ENCODE measurements around the gene PTCH2. TPM values are rescaled to one million over a fixed set of nuclear protein-coding genes. Genes with fewer than 3 reads are reported as not detected.

PTCH2 gene
- total and polyA plus RNA-seq, 2 of the 13 experiments (the other 11 are each of a cell fraction or from before 2014, with no cell fraction given), result 0.60 to 1.5 TPM

DNA sequence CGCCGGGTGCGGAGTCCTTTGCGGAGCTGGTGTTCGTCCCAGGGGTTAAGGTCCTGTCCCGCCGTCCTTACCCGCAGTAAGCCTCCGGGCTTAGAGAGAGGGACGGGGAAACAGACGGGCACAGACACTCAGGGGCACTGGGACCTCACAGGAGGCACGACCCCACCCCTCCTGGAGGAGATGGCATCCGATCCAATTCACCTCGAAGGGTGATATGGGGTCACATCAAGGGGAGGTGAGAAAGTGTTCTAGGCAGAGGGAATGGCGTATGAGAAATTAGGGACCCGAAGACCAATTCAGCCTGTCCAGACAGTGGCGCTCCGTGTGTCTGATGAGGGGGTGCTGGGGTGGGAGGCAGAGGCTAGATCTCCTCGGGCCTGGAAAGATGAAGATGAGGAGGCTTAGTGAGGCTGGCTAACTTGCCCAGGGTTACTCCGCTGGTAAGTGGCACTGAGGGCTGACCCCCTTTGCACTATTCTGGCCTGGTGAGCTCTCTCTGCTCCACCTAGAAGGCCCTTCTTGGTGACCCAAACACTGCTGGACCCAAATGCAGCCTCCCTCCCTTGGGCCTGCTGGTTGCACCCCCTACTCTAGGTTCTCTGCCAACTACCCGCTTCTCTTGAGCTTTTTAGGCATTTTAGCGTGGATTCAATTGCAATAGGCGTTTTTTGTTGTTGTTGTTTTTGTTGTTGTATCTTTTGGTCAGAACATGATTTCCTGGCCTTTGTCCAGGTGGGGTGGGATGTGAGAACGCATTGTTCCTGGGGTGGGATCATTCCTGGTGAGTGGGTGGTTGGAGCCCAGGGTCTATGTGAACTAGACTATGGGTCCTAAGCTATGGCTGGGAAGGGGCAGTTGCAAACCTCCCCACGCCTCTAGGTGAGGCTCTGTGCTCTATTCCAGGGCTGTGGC, 22.5 kb downstream of the PTCH2 start (continued):
- TF ChIP-seq ZNF761 (CRISPR knock-in tag; conservative IDR thresholded peaks at IDR 0.05) (no peak), ZNF773 (CRISPR knock-in tag; IDR thresholded peaks at IDR 0.05; ENCODE audit: borderline replicate concordance) (no peak), ZNF552 (CRISPR knock-in tag; IDR thresholded peaks at IDR 0.05; ENCODE audit: borderline replicate concordance) (no peak), ZNF660 (CRISPR knock-in tag; IDR thresholded peaks at IDR 0.05; ENCODE audit: borderline replicate concordance, low read depth) (no peak), SAP130 (CRISPR knock-in tag; IDR thresholded peaks at IDR 0.05; ENCODE audit: low read depth) (no peak), ZNF496 (CRISPR knock-in tag; IDR thresholded peaks at IDR 0.05; ENCODE audit: insufficient replicate concordance) (no peak), ETV5 (CRISPR knock-in tag; IDR thresholded peaks at IDR 0.05; ENCODE audit: borderline replicate concordance) (no peak), HOXA3 (CRISPR knock-in tag; IDR thresholded peaks at IDR 0.05) (no peak; the same call in 1 of the 2 replicates), PHF8 (CRISPR knock-in tag; IDR thresholded peaks at IDR 0.05) (peak; percentile 63; the same call in 1 of the 2 replicates), ZNF121 (CRISPR knock-in tag; IDR thresholded peaks at IDR 0.05) (0 out of 2 replicates have a peak, but pooled peaks have one; percentile 36), ZNF260 (CRISPR knock-in tag; IDR thresholded peaks at IDR 0.05; ENCODE audit: borderline replicate concordance, low read depth) (no peak), ZBTB7A (CRISPR knock-in tag; IDR thresholded peaks at IDR 0.05) (peak; percentile 37; the same call in 1 of the 2 replicates)
- TF ChIP-seq, protein P1, sequence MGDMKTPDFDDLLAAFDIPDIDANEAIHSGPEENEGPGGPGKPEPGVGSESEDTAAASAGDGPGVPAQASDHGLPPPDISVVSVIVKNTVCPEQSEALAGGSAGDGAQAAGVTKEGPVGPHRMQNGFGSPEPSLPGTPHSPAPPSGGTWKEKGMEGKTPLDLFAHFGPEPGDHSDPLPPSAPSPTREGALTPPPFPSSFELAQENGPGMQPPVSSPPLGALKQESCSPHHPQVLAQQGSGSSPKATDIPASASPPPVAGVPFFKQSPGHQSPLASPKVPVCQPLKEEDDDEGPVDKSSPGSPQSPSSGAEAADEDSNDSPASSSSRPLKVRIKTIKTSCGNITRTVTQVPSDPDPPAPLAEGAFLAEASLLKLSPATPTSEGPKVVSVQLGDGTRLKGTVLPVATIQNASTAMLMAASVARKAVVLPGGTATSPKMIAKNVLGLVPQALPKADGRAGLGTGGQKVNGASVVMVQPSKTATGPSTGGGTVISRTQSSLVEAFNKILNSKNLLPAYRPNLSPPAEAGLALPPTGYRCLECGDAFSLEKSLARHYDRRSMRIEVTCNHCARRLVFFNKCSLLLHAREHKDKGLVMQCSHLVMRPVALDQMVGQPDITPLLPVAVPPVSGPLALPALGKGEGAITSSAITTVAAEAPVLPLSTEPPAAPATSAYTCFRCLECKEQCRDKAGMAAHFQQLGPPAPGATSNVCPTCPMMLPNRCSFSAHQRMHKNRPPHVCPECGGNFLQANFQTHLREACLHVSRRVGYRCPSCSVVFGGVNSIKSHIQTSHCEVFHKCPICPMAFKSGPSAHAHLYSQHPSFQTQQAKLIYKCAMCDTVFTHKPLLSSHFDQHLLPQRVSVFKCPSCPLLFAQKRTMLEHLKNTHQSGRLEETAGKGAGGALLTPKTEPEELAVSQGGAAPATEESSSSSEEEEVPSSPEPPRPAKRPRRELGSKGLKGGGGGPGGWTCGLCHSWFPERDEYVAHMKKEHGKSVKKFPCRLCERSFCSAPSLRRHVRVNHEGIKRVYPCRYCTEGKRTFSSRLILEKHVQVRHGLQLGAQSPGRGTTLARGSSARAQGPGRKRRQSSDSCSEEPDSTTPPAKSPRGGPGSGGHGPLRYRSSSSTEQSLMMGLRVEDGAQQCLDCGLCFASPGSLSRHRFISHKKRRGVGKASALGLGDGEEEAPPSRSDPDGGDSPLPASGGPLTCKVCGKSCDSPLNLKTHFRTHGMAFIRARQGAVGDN (CRISPR knock-in tag; IDR thresholded peaks at IDR 0.05), result peak; percentile 88
- TF ChIP-seq, protein P2, sequence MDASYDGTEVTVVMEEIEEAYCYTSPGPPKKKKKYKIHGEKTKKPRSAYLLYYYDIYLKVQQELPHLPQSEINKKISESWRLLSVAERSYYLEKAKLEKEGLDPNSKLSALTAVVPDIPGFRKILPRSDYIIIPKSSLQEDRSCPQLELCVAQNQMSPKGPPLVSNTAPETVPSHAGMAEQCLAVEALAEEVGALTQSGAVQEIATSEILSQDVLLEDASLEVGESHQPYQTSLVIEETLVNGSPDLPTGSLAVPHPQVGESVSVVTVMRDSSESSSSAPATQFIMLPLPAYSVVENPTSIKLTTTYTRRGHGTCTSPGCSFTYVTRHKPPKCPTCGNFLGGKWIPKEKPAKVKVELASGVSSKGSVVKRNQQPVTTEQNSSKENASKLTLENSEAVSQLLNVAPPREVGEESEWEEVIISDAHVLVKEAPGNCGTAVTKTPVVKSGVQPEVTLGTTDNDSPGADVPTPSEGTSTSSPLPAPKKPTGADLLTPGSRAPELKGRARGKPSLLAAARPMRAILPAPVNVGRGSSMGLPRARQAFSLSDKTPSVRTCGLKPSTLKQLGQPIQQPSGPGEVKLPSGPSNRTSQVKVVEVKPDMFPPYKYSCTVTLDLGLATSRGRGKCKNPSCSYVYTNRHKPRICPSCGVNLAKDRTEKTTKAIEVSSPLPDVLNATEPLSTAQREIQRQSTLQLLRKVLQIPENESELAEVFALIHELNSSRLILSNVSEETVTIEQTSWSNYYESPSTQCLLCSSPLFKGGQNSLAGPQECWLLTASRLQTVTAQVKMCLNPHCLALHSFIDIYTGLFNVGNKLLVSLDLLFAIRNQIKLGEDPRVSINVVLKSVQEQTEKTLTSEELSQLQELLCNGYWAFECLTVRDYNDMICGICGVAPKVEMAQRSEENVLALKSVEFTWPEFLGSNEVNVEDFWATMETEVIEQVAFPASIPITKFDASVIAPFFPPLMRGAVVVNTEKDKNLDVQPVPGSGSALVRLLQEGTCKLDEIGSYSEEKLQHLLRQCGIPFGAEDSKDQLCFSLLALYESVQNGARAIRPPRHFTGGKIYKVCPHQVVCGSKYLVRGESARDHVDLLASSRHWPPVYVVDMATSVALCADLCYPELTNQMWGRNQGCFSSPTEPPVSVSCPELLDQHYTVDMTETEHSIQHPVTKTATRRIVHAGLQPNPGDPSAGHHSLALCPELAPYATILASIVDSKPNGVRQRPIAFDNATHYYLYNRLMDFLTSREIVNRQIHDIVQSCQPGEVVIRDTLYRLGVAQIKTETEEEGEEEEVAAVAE (CRISPR knock-in tag; IDR thresholded peaks at IDR 0.05; ENCODE audit: borderline replicate concordance), result no peak
- TF ChIP-seq, protein P3, sequence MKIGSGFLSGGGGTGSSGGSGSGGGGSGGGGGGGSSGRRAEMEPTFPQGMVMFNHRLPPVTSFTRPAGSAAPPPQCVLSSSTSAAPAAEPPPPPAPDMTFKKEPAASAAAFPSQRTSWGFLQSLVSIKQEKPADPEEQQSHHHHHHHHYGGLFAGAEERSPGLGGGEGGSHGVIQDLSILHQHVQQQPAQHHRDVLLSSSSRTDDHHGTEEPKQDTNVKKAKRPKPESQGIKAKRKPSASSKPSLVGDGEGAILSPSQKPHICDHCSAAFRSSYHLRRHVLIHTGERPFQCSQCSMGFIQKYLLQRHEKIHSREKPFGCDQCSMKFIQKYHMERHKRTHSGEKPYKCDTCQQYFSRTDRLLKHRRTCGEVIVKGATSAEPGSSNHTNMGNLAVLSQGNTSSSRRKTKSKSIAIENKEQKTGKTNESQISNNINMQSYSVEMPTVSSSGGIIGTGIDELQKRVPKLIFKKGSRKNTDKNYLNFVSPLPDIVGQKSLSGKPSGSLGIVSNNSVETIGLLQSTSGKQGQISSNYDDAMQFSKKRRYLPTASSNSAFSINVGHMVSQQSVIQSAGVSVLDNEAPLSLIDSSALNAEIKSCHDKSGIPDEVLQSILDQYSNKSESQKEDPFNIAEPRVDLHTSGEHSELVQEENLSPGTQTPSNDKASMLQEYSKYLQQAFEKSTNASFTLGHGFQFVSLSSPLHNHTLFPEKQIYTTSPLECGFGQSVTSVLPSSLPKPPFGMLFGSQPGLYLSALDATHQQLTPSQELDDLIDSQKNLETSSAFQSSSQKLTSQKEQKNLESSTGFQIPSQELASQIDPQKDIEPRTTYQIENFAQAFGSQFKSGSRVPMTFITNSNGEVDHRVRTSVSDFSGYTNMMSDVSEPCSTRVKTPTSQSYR (CRISPR knock-in tag; IDR thresholded peaks at IDR 0.05; ENCODE audit: borderline replicate concordance), result no peak

Measured in HepG2 (cell line).